ENCODE measurements around the gene CMSS1.
A peak's percentile ranks its signal among the peaks of the same experiment; 100 is the strongest.

CMSS1 gene

DNA sequence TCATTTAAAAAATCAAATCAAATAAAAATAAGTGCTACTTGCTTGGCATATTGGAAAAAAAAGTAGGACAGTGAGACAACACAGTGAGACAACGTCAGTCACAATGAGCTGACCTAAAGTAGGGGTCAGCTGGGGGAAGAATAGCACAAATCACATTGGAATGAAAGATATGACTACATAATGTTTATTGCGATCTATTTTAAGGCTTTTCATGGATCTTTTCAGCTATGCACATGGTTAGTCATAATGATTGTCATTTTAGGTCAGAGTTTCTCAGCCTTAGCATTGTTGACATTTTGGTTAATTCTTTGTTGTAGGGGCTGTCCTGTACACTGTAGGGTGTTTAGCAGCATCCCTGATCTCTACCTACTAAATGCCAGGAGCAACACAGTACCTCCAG, 44.5 kb downstream of the CMSS1 start:
- Histone ChIP-seq H3K4me1 (ENCODE audit: control insufficient read depth in 1 of 2, insufficient read depth in 2 of 2, low read length in 2 of 2) (peaks cover 18 to 23% of the 10 kb centered on the region in 2 donors), H3K9ac (ENCODE audit: low read depth in 1 of 2, low read length in 2 of 2) (no peak overlapping the region)

DNA sequence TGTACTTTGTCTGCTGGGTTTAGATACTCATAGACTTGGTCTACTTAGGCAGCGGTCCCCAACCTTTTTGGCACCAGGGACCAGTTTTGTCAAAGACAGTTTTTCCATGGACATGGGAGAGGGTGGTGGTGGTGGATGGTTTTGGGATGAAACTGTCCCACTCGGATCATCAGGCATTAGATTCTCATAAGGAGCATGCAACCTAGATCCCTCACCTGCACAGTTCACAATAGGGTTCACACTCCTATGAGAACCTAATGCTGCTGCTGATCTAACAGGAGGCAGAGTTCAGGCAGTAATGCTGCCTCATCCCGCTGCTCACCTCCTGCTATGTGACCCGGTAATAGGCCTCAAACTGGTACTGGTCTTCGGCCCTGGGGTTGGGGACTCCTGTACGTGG, 45.3 kb downstream of the CMSS1 start:
- no peak overlapping the region for H3K4me3 ChIP-seq (ENCODE audit: low read depth in 1 of 2, low read length in 2 of 2)
- no peak overlapping the region for H3K27ac ChIP-seq (ENCODE audit: low read depth, low read length)
- no peaks in the 10 kb centered on the region for H3K9me3 ChIP-seq (ENCODE audit: control insufficient read depth in 1 of 2, low read length in 2 of 2)
- H3K27me3 ChIP-seq (ENCODE audit: control insufficient read depth in 1 of 2, insufficient read depth in 2 of 2, low read length in 2 of 2): no peaks in the 10 kb centered on the region
- peaks cover 14 to 22% of the 10 kb centered on the region in 2 donors for H3K36me3 ChIP-seq (ENCODE audit: control insufficient read depth in 1 of 2, insufficient read depth in 2 of 2, low read length in 2 of 2)
- H3K4me1 ChIP-seq (ENCODE audit: control insufficient read depth in 1 of 2, insufficient read depth in 2 of 2, low read length in 2 of 2): peaks cover 24 to 29% of the 10 kb centered on the region in 2 donors
- no peak overlapping the region for H3K9ac ChIP-seq (ENCODE audit: low read depth in 1 of 2, low read length in 2 of 2)

More for the DNA sequence above, 44.5 kb downstream of the CMSS1 start:
- Histone ChIP-seq H3K36me3 (ENCODE audit: control insufficient read depth in 1 of 2, insufficient read depth in 2 of 2, low read length in 2 of 2) (peaks cover 14 to 25% of the 10 kb centered on the region in 2 donors), H3K27me3 (ENCODE audit: control insufficient read depth in 1 of 2, insufficient read depth in 2 of 2, low read length in 2 of 2) (no peaks in the 10 kb centered on the region), H3K27ac (ENCODE audit: low read depth, low read length) (no peak overlapping the region), H3K4me3 (ENCODE audit: low read depth in 1 of 2, low read length in 2 of 2) (no peak overlapping the region), H3K9me3 (ENCODE audit: control insufficient read depth in 1 of 2, low read length in 2 of 2) (no peaks in the 10 kb centered on the region)

DNA sequence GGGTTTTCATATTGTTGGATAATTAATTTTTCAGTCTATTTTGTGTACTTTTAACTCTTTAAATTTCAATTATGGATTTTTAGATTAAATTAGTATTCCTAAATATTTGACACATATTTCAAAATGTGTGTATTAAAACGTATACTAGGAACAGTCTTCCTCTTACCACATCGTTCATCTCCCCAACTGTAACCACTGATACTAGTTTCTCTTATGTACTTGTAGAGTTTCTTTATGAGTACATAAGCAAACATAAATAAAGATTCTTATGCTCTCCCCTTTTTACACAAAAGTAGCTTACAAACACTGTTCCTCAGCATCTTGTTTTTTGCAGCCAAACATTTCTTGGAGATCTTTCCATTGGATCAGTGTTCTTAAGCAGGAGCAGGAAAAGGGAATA, 45.9 kb downstream of the CMSS1 start:
- H3K27me3 ChIP-seq (ENCODE audit: control insufficient read depth in 1 of 2, insufficient read depth in 2 of 2, low read length in 2 of 2): no peaks in the 10 kb centered on the region
- no peak overlapping the region for H3K9ac ChIP-seq (ENCODE audit: low read depth in 1 of 2, low read length in 2 of 2)
- H3K36me3 ChIP-seq (ENCODE audit: control insufficient read depth in 1 of 2, insufficient read depth in 2 of 2, low read length in 2 of 2): peaks cover 14 to 22% of the 10 kb centered on the region in 2 donors
- H3K27ac ChIP-seq (ENCODE audit: low read depth, low read length): no peak overlapping the region
- no peaks in the 10 kb centered on the region for H3K9me3 ChIP-seq (ENCODE audit: control insufficient read depth in 1 of 2, low read length in 2 of 2)
- H3K4me1 ChIP-seq (ENCODE audit: control insufficient read depth in 1 of 2, insufficient read depth in 2 of 2, low read length in 2 of 2): peaks cover 29 to 35% of the 10 kb centered on the region in 2 donors
- no peak overlapping the region for H3K4me3 ChIP-seq (ENCODE audit: low read depth in 1 of 2, low read length in 2 of 2)

DNA sequence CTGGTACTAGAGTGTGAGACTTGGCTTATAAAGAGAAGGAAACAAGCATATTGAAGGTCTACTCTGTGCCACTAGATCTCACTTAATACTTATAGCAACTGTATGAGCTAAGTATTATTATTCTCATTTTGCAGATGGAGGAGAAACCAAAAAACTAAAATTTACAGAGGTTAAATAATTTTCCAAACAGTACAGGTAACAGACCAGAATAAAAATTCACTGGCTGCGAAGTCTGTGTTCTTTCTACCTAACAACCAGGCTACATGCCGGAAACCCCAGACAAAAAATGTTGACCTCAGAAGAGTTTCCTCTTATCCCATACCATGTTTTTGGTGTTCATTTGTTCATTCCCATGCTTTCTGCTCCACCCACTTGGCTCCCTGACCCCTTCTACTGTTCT, 46.6 kb downstream of the CMSS1 start:
- Histone ChIP-seq H3K4me3 (ENCODE audit: low read depth in 1 of 2, low read length in 2 of 2) (no peak overlapping the region), H3K9me3 (ENCODE audit: control insufficient read depth in 1 of 2, low read length in 2 of 2) (no peaks in the 10 kb centered on the region), H3K4me1 (ENCODE audit: control insufficient read depth in 1 of 2, insufficient read depth in 2 of 2, low read length in 2 of 2) (peaks cover 29 to 40% of the 10 kb centered on the region in 2 donors), H3K36me3 (ENCODE audit: control insufficient read depth in 1 of 2, insufficient read depth in 2 of 2, low read length in 2 of 2) (peaks cover 14 to 18% of the 10 kb centered on the region in 2 donors), H3K9ac (ENCODE audit: low read depth in 1 of 2, low read length in 2 of 2) (no peak overlapping the region), H3K27ac (ENCODE audit: low read depth, low read length) (no peak overlapping the region), H3K27me3 (ENCODE audit: control insufficient read depth in 1 of 2, insufficient read depth in 2 of 2, low read length in 2 of 2) (no peaks in the 10 kb centered on the region)

DNA sequence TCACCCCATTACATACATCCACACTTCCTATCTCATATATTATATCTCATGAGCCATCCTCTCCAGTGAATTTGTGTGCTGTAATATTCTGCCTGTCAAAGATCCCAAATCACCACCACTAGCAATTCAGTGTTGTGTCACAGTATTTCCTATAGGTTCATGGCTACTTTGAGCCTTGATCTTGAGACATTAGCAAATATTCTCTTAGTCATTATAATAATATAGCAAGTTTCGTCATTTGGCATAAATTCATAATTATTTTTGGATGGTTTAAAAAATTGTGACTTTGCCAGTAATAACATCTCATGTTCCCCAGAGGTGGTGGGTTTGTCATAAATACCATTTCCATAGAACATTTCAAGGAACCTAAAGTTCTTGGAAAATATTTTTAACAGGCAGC, 47.7 kb downstream of the CMSS1 start:
- H3K36me3 ChIP-seq (ENCODE audit: control insufficient read depth in 1 of 2, insufficient read depth in 2 of 2, low read length in 2 of 2): peaks cover 14 to 18% of the 10 kb centered on the region in 2 donors
- no peaks in the 10 kb centered on the region for H3K27me3 ChIP-seq (ENCODE audit: control insufficient read depth in 1 of 2, insufficient read depth in 2 of 2, low read length in 2 of 2)
- H3K4me1 ChIP-seq (ENCODE audit: control insufficient read depth in 1 of 2, insufficient read depth in 2 of 2, low read length in 2 of 2): peaks cover 27 to 43% of the 10 kb centered on the region in 2 donors
- H3K9ac ChIP-seq (ENCODE audit: low read depth in 1 of 2, low read length in 2 of 2): no peak overlapping the region
- H3K27ac ChIP-seq (ENCODE audit: low read depth, low read length): no peak overlapping the region
- H3K9me3 ChIP-seq (ENCODE audit: control insufficient read depth in 1 of 2, low read length in 2 of 2): no peaks in the 10 kb centered on the region
- no peak overlapping the region for H3K4me3 ChIP-seq (ENCODE audit: low read depth in 1 of 2, low read length in 2 of 2)

DNA sequence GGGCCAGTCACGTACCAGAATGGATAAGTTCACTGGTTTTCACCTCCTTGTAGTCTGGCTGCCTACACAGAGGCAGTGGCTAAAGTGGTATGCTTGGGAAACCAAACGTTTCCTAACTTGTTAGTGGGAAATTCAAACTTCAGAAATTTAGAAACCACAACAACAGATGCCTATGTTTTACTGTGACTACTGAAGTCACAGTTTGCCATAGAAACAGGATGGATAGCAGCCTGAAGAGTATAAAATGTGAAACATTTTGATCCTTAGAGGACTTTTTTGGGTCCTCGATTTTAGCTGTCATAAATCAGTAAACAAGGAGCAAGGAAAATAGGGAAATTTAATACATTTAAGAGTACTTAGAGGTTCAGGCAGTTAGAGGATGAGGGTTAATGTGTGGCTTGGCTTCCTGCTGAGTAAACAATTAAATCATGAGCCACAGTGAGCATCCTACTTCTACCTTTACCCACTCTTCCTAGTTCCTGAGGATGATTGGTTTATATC, 48.6 kb downstream of the CMSS1 start:
- no peaks in the 10 kb centered on the region for H3K9me3 ChIP-seq (ENCODE audit: control insufficient read depth in 1 of 2, low read length in 2 of 2)
- no peaks in the 10 kb centered on the region for H3K27me3 ChIP-seq (ENCODE audit: control insufficient read depth in 1 of 2, insufficient read depth in 2 of 2, low read length in 2 of 2)
- no peak overlapping the region for H3K27ac ChIP-seq (ENCODE audit: low read depth, low read length)
- no peak overlapping the region for H3K4me3 ChIP-seq (ENCODE audit: low read depth in 1 of 2, low read length in 2 of 2)
- peaks cover 31 to 50% of the 10 kb centered on the region in 2 donors for H3K4me1 ChIP-seq (ENCODE audit: control insufficient read depth in 1 of 2, insufficient read depth in 2 of 2, low read length in 2 of 2)
- H3K9ac ChIP-seq (ENCODE audit: low read depth in 1 of 2, low read length in 2 of 2): no peak overlapping the region
- H3K36me3 ChIP-seq (ENCODE audit: control insufficient read depth in 1 of 2, insufficient read depth in 2 of 2, low read length in 2 of 2): peaks cover 12 to 18% of the 10 kb centered on the region in 2 donors

DNA sequence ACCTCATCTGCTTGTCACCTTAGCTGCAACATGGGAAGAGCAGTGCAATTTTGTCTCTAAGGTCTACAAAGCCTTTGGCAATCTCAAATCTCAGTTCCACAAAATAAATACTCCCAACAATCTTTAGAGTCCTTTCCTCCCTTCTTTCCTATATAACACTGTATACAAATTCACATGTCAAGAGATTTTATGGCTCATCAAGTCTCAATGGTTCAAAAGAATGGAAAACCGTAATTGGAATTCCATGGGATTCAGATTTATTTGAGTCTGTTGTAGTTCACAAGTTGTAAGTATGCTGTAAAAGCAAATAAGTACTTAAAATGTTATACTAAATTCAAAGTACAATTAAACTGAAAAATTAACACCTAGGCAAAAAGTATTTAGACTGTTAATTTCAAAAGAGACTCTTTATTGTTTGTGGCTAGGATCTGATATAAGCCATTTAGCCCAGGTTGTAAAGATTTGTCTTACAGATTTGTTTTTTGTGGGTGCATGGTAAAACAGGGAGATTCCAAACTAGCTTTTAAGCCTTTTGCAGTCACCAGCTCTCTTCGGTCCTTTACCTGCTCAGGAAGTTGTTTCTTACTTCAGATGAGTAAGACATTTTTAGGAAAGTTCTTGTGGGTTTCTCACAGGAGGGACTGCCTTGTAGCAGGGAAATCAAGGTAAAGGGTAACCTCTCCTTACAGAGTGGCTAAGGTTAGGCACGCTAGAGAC, 50.1 kb downstream of the CMSS1 start:
- Histone ChIP-seq H3K4me3 (ENCODE audit: low read depth in 1 of 2, low read length in 2 of 2) (no peak overlapping the region), H3K27me3 (ENCODE audit: control insufficient read depth in 1 of 2, insufficient read depth in 2 of 2, low read length in 2 of 2) (no peaks in the 10 kb centered on the region), H3K27ac (ENCODE audit: low read depth, low read length) (no peak overlapping the region), H3K4me1 (ENCODE audit: control insufficient read depth in 1 of 2, insufficient read depth in 2 of 2, low read length in 2 of 2) (peaks cover 36 to 62% of the 10 kb centered on the region in 2 donors), H3K9ac (ENCODE audit: low read depth in 1 of 2, low read length in 2 of 2) (no peak overlapping the region), H3K36me3 (ENCODE audit: control insufficient read depth in 1 of 2, insufficient read depth in 2 of 2, low read length in 2 of 2) (peaks cover 5 to 6% of the 10 kb centered on the region in 2 donors), H3K9me3 (ENCODE audit: control insufficient read depth in 1 of 2, low read length in 2 of 2) (no peaks in the 10 kb centered on the region)

DNA sequence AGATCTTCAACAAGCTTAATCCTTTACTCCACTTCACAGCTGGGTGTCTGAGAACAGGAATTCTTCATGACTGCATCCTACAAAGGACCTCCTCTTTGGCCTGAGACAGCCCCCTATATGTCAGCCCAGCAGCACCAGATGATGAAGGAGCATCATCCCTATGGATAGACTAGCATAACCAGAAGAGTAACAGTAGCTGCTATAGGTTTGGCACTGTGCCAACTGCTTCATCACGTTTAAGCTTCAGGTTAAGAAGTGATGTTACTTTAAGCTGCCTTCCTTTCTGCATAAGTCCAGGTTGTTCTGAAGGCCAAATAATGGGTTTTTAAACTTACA, 50.6 kb downstream of the CMSS1 start:
- Histone ChIP-seq H3K27me3 (ENCODE audit: control insufficient read depth in 1 of 2, insufficient read depth in 2 of 2, low read length in 2 of 2) (no peaks in the 10 kb centered on the region), H3K9ac (ENCODE audit: low read depth in 1 of 2, low read length in 2 of 2) (no peak overlapping the region), H3K4me3 (ENCODE audit: low read depth in 1 of 2, low read length in 2 of 2) (no peak overlapping the region), H3K4me1 (ENCODE audit: control insufficient read depth in 1 of 2, insufficient read depth in 2 of 2, low read length in 2 of 2) (peaks cover 38 to 65% of the 10 kb centered on the region in 2 donors), H3K9me3 (ENCODE audit: control insufficient read depth in 1 of 2, low read length in 2 of 2) (no peaks in the 10 kb centered on the region), H3K27ac (ENCODE audit: low read depth, low read length) (no peak overlapping the region), H3K36me3 (ENCODE audit: control insufficient read depth in 1 of 2, insufficient read depth in 2 of 2, low read length in 2 of 2) (peaks cover 0 to 4% of the 10 kb centered on the region in 2 donors)

DNA sequence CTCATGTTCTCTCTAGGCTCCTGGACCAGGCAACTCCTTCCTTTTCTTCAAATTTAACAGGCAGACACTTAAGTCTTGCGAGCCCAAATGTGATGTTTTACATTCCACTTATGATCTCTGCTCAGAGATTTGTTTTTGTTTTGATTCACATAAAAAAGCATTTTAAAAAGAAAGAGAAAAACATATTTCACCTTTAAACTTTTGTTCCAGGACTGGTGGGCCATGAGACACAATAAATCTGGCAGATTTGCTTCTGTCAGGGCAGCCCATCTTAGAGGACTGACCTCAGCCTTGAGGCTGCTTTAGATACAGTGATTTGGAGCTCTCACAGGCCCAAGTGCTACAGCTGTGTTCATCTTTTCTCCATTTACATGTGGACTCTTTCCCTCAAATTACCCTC, 52.0 kb downstream of the CMSS1 start:
- no peaks in the 10 kb centered on the region for H3K27me3 ChIP-seq (ENCODE audit: control insufficient read depth in 1 of 2, insufficient read depth in 2 of 2, low read length in 2 of 2)
- no peaks in the 10 kb centered on the region for H3K9me3 ChIP-seq (ENCODE audit: control insufficient read depth in 1 of 2, low read length in 2 of 2)
- peaks cover 0 to 3% of the 10 kb centered on the region in 2 donors for H3K36me3 ChIP-seq (ENCODE audit: control insufficient read depth in 1 of 2, insufficient read depth in 2 of 2, low read length in 2 of 2)
- H3K27ac ChIP-seq (ENCODE audit: low read depth, low read length): no peak overlapping the region
- no peak overlapping the region for H3K9ac ChIP-seq (ENCODE audit: low read depth in 1 of 2, low read length in 2 of 2)
- peaks cover 43 to 65% of the 10 kb centered on the region in 2 donors for H3K4me1 ChIP-seq (ENCODE audit: control insufficient read depth in 1 of 2, insufficient read depth in 2 of 2, low read length in 2 of 2)
- peak overlapping the region in 1 of 2 donors; percentile 68 for H3K4me3 ChIP-seq (ENCODE audit: low read depth in 1 of 2, low read length in 2 of 2)

DNA sequence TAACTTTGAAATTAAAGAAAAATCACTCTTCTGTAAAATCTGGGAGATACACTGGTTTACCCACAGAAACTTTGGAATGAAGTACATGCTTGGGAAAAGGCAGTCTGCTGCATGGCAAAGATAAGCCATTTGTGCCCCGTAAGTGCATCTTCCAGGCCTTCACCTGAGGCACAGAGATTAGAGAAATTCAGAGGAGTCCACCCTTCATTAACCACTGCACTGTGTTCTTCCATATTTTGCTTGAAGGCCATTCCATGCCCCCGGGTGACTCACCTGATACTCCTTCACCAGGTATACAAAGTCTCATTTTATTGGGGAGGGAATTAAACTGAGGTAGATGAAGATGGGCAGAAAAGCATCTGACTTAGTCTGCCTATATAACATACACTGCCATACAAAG, 53.0 kb downstream of the CMSS1 start:
- no peaks in the 10 kb centered on the region for H3K36me3 ChIP-seq (ENCODE audit: control insufficient read depth in 1 of 2, insufficient read depth in 2 of 2, low read length in 2 of 2)
- H3K27ac ChIP-seq (ENCODE audit: low read depth, low read length): peak overlapping the region; percentile 11
- H3K9ac ChIP-seq (ENCODE audit: low read depth in 1 of 2, low read length in 2 of 2): peak overlapping the region in 1 of 2 donors; percentile 98
- H3K4me3 ChIP-seq (ENCODE audit: low read depth in 1 of 2, low read length in 2 of 2): peak overlapping the region; percentile 64 to 68
- peaks cover 43 to 65% of the 10 kb centered on the region in 2 donors for H3K4me1 ChIP-seq (ENCODE audit: control insufficient read depth in 1 of 2, insufficient read depth in 2 of 2, low read length in 2 of 2)
- no peaks in the 10 kb centered on the region for H3K9me3 ChIP-seq (ENCODE audit: control insufficient read depth in 1 of 2, low read length in 2 of 2)
- H3K27me3 ChIP-seq (ENCODE audit: control insufficient read depth in 1 of 2, insufficient read depth in 2 of 2, low read length in 2 of 2): no peaks in the 10 kb centered on the region
